K562 (cell line): ENCODE data around the gene PACS2. TPM values are rescaled to one million over a fixed set of nuclear protein-coding genes. Genes with fewer than 3 reads are reported as not detected.
A peak's percentile ranks its signal among the peaks of the same experiment; 100 is the strongest.

Experiments used
- ATAC-seq: fragments of 200-7000 bp; cut with Tn5 transposase; 3 replicates; pipeline ENCODE4 v1.9.1; 2020; ENCODE audit warnings: moderate library complexity
- BruUV-seq: library from RNA; stranded (reverse); fragments of 400-500 nt; replicated peaks from 2 replicates; lab custom pipeline; 2021; lab: Mats Ljungman, UMichigan
- CTCF ChIA-PET: fragments of 300-600 bp; formaldehyde crosslinking; extraction: SDS; loops from one replicate; lab custom pipeline; 2021; ENCODE audit warnings: low intra/inter-chr PET ratio; lab: Yijun Ruan, JAX
- POLR2A ChIA-PET: fragments of 300-600, 350-650 bp; sonication (Branson Sonifier 250); formaldehyde crosslinking; extraction: SDS; loops from one replicate; lab custom pipeline; 2021; ENCODE audit warnings: antibody characterized with exemption, inconsistent platforms; lab: Yijun Ruan, JAX
- DNase-seq, 4 experiments: peaks; one replicate each; pipeline versions ENCODE4 v3.0.0 to v3.0.0-alpha.2; 2011 to 2018; ENCODE audit warnings: low spot score in 3 of 4, mixed read lengths in 3 of 4; ENCODE audit errors: extremely low read depth in 1 of 4
- FAIRE-seq: peaks from 2 replicates; lab custom pipeline; 2011; peaks lifted over from hg19 to GRCh38; lab: Jason Lieb, UNC
- H2AFZ ChIP-seq: 2 replicates; pipeline ENCODE4 v1.6.0; 2011; ENCODE audit warnings: low read depth, low read length, control low read depth, inconsistent platforms
- H3K27ac ChIP-seq: fragments of 200-600 bp; 3 replicates; pipeline ENCODE4 v1.8.0; 2011; ENCODE audit warnings: low read depth, mild to moderate bottlenecking, control low read depth, inconsistent platforms, low read length, moderate library complexity, mixed read lengths; ENCODE audit errors: extremely low read depth
- H3K27me3 ChIP-seq, 2 experiments: fragments of 300-600 bp in 1 of 2; 2 replicates in 1 of 2; 3 replicates in 1 of 2; pipeline versions ENCODE4 v1.6.0 to v1.8.0; 2011; ENCODE audit warnings: inconsistent platforms in 2 of 2, low read length in 2 of 2, mild to moderate bottlenecking in 1 of 2, mixed read lengths in 1 of 2, moderate library complexity in 1 of 2; ENCODE audit not compliant: control insufficient read depth in 2 of 2, insufficient read depth in 2 of 2
- H3K36me3 ChIP-seq: fragments of 300-600 bp; 3 replicates; pipeline ENCODE4 v1.8.0; 2011; ENCODE audit warnings: mild to moderate bottlenecking, low read length, inconsistent platforms; ENCODE audit not compliant: control insufficient read depth, insufficient read depth
- H3K4me1 ChIP-seq, 2 experiments: fragments of 200-600 bp in 1 of 2; replicated peaks in 1 of 2; 2 replicates in 1 of 2; 3 replicates in 1 of 2; pipeline versions ENCODE4 v1.5.1 to v1.8.0; 2011; ENCODE audit warnings: inconsistent platforms in 2 of 2, low read length in 2 of 2, mild to moderate bottlenecking in 1 of 2, mixed read lengths in 1 of 2, moderate library complexity in 1 of 2; ENCODE audit not compliant: control insufficient read depth in 2 of 2, insufficient read depth in 2 of 2
- H3K4me2 ChIP-seq: 2 replicates; pipeline ENCODE4 v1.6.1; 2011; ENCODE audit warnings: low read length, control low read depth, inconsistent platforms, mixed read lengths; ENCODE audit not compliant: insufficient read depth
- H3K4me3 ChIP-seq: fragments of 200-600 bp; sonication (generic), shearing (Covaris generic); 2 replicates; pipeline ENCODE4 v1.5.1; 2016; ENCODE audit warnings: control low read depth, inconsistent platforms
- H3K79me2 ChIP-seq: fragments of 200-600 bp; 3 replicates; pipeline ENCODE4 v1.8.0; 2011; ENCODE audit warnings: low read length, inconsistent platforms; ENCODE audit not compliant: control insufficient read depth, insufficient read depth
- H3K9ac ChIP-seq, 2 experiments: 2 replicates each; pipeline versions ENCODE4 v1.6.0 to v1.6.1; 2011; ENCODE audit warnings: low read depth in 2 of 2, low read length in 2 of 2, control low read depth in 1 of 2, inconsistent platforms in 1 of 2, mild to moderate bottlenecking in 1 of 2, mixed read lengths in 1 of 2; ENCODE audit not compliant: insufficient read depth in 1 of 2
- H3K9me1 ChIP-seq: one replicate; pipeline ENCODE4 v1.6.0; 2011; ENCODE audit warnings: inconsistent platforms, mild to moderate bottlenecking, low read length, moderate library complexity; ENCODE audit not compliant: control insufficient read depth, insufficient read depth
- H3K9me3 ChIP-seq: replicated peaks from 2 replicates; pipeline ENCODE4 v1.5.1; 2011; ENCODE audit warnings: low read depth, low read length, inconsistent platforms; ENCODE audit not compliant: control insufficient read depth, insufficient read depth
- H4K20me1 ChIP-seq: replicated peaks from 2 replicates; pipeline ENCODE4 v1.6.1; 2011; ENCODE audit warnings: low read length, inconsistent platforms, mixed read lengths; ENCODE audit not compliant: control insufficient read depth, insufficient read depth
- NR2C1 ChIP-seq, 2 experiments: fragments of 450-650 bp; IDR thresholded peaks; 2 replicates each; pipeline ENCODE4 v1.6.1; 2017; ENCODE audit warnings: mild to moderate bottlenecking in 2 of 2, antibody characterized with exemption in 1 of 2, inconsistent platforms in 1 of 2, missing compliant biosample characterization in 1 of 2, missing genetic modification characterization in 1 of 2
- RBFOX2 ChIP-seq: fragments of 200-400 bp; formaldehyde crosslinking; IDR thresholded peaks from 2 replicates; pipeline ENCODE4 v1.6.1; 2017; ENCODE audit warnings: low read depth, mild to moderate bottlenecking, low read length, moderate library complexity
- RBM15 ChIP-seq: fragments of 200-400 bp; formaldehyde crosslinking; IDR thresholded peaks from 2 replicates; pipeline ENCODE4 v1.6.1; 2018; ENCODE audit warnings: mild to moderate bottlenecking, low read length, moderate library complexity; ENCODE audit not compliant: insufficient read depth
- RFX5 ChIP-seq: IDR thresholded peaks from 2 replicates; pipeline ENCODE4 v1.6.1; 2011; ENCODE audit warnings: low read depth, mild to moderate bottlenecking, improper control_type of control experiment, low read length
- ZNF133 ChIP-seq: fragments of 250-450 bp; sonication (Bioruptor Pico); IDR thresholded peaks from 2 replicates; pipeline ENCODE4 v1.4.0; 2020; ENCODE audit warnings: mild to moderate bottlenecking
- ZNF239 ChIP-seq: fragments of 250-450 bp; sonication (Bioruptor Pico); IDR thresholded peaks from 2 replicates; pipeline ENCODE4 v1.4.0; 2020; ENCODE audit warnings: mild to moderate bottlenecking
- ZNF75A ChIP-seq: fragments of 450-650 bp; formaldehyde crosslinking; IDR thresholded peaks from 2 replicates; pipeline ENCODE4 v1.4.0; 2020; ENCODE audit warnings: mild to moderate bottlenecking
- WGBS: fragments of 100-300 bp; shearing (Covaris generic); methylation state at CpG from one replicate; pipeline ENCODE4 v1.1.6; 2016; ENCODE audit warnings: low coverage, mixed read lengths; ENCODE audit not compliant: insufficient coverage; ENCODE audit errors: missing lambda C conversion rate; 5-methylcytosine and 5-hydroxymethylcytosine counted together
- in situ Hi-C: fragments of 300-500 bp; cut with MboI; formaldehyde crosslinking; loops from 4 replicates; pipeline ENCODE4 v1.15.0; 2018; ENCODE audit warnings: inconsistent platforms, mixed read lengths
- intact Hi-C: fragments of 100-400 bp; cut with micrococcal nuclease; formaldehyde crosslinking; loops from 2 replicates; pipeline ENCODE4 v1.14.2; 2022
- polyA plus RNA-seq, 8 experiments: library from polyadenylated mRNA; depleted of rRNA in 4 of 8; stranded (reverse) in 5 of 8; unstranded in 3 of 8; fragments of >200 nt; fragmentation: Nextera tagmentation in 2 of 8; fragmentation: Illumina TruSeq in 1 of 8; extraction: Ambion mirVana in 2 of 8; extraction: Trizol in 1 of 8; gene quantifications; 2 replicates each; pipeline versions ENCODE4 v1.2.1 to v1.2.3, GENCODE V29; 2011 to 2014; ENCODE audit warnings: inconsistent platforms in 1 of 8, missing spikeins in 1 of 8
- total RNA-seq, 7 experiments: library from RNA; depleted of rRNA in 6 of 7; stranded (reverse); fragments of >200 nt in 6 of 7; fragmentation: Illumina TruSeq in 2 of 7; extraction: Trizol in 2 of 7; gene quantifications; 2 replicates each; pipeline versions ENCODE4 v1.2.1 to v1.2.3, GENCODE V29; 2011 to 2021; ENCODE audit warnings: low replicate concordance in 1 of 7
- TF ChIP-seq, protein P1 (sequence below): sonication (generic); formaldehyde crosslinking; IDR thresholded peaks from 2 replicates; pipeline ENCODE4 v1.8.1; 2023; ENCODE audit warnings: mild to moderate bottlenecking, missing genetic modification reagents
- TF ChIP-seq, protein P2 (sequence below), 2 experiments: fragments of 450-650 bp in 1 of 2; sonication (generic) in 1 of 2; formaldehyde crosslinking in 1 of 2; IDR thresholded peaks; 2 replicates each; pipeline versions ENCODE4 v1.7.1 to v1.9.0; 2016 to 2022; ENCODE audit warnings: inconsistent platforms in 1 of 2, mild to moderate bottlenecking in 1 of 2, missing genetic modification reagents in 1 of 2

Gene PACS2
- total and polyA plus RNA-seq, 9 of the 15 experiments (the other 6 are each of a cell fraction or from before 2014, with no cell fraction given) = 0.11 to 20.8 (median 9.9) TPM

DNA sequence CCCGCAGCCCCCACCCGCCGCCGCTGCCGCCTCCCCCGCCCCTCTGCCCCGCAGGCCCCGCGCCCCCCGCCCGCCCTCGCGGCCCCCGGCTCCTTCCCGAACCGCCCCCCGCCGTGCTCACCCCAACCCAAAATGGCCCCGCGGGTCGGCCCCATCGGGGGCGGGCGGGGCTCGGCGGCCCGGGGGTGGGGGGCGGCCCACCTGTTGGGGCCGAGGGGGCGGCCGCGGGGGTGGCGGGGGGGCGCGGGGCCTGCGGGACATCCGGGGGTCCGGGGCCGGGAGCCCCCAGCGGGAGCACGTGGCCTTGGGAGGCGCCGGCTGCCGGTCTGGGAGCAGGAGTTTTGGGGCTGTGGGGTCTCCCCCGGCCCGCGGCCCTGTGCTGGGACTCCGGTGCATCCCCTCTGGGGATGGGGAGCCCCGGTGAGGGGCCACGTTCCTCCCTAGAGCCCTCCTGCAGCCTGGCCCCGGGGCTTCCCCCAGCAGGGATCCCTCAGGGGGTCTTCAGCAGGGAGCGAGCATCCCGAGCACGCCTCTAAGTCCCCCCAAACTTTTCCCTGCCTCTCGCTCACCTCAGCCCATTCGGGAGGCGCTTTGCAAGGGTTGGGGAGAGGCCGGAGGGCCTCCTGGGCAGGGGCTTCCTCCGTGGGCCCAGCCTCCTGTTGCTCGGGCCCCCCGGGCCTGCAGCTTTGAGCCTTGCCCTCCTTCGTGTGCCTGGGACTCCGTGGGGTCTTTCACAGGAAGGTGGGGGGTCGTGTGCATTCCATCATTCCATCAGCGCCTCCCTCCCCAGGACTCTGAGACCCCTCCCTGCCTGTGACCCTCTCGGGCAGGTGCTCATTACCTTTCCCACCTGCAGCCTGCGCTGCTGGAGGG, 105.8 kb downstream of the PACS2 start:
- peak in 3 of 4 experiments; percentile 27 to 81 (median 33) for DNase-seq
- Histone ChIP-seq H2AFZ (no peak overlapping the region), H3K4me1 (peaks cover 11 to 57% of the 10 kb centered on the region in 2 experiments; a peak in 4 of 5 replicates), H3K36me3 (peaks cover 31% of the 10 kb centered on the region; the same call in 2 of the 3 replicates), H3K79me2 (peaks cover 55% of the 10 kb centered on the region), H3K27ac (peak overlapping the region; percentile 75; the same call in 2 of the 3 replicates), H3K4me2 (peak overlapping the region; percentile 72), H3K9me3 (no peaks in the 10 kb centered on the region), H3K27me3 (no peaks in the 10 kb centered on the region), H3K9ac (peak overlapping the region; percentile 81 to 98), H3K4me3 (peak overlapping the region; percentile 71), H3K9me1 (peaks cover 6% of the 10 kb centered on the region), H4K20me1 (no peaks in the 10 kb centered on the region)
- ChIA-PET POLR2A (interaction anchor here (0.6 to 1.2 kb wide), 2 partner anchors 11 to 79 kb away, joined by 3 read pairs; no protein-coding TSS in a partner anchor), CTCF (no interaction called here)
- no peak for FAIRE-seq
- no TSS peak for BruUV-seq
- in situ Hi-C loops = no loop called here
- 0% methylated on average over 16 of the region's 67 CpGs for WGBS
- intact Hi-C loops = no loop called here
- no peak; the same call in 2 of the 3 replicates for ATAC-seq
- no peak for TF ChIP-seq RBM15
- no peak for TF ChIP-seq ZNF133 (CRISPR knock-in tag)
- peak; percentile 53 for TF ChIP-seq RBFOX2
- no peak for TF ChIP-seq ZNF239 (CRISPR knock-in tag)
- TF ChIP-seq, protein P1, sequence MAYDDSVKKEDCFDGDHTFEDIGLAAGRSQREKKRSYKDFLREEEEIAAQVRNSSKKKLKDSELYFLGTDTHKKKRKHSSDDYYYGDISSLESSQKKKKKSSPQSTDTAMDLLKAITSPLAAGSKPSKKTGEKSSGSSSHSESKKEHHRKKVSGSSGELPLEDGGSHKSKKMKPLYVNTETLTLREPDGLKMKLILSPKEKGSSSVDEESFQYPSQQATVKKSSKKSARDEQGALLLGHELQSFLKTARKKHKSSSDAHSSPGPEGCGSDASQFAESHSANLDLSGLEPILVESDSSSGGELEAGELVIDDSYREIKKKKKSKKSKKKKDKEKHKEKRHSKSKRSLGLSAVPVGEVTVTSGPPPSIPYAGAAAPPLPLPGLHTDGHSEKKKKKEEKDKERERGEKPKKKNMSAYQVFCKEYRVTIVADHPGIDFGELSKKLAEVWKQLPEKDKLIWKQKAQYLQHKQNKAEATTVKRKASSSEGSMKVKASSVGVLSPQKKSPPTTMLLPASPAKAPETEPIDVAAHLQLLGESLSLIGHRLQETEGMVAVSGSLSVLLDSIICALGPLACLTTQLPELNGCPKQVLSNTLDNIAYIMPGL (CRISPR knock-in tag) = no peak
- no peak for TF ChIP-seq NR2C1 (IDR thresholded peaks at IDR 0.05)
- TF ChIP-seq NR2C1 (tag; IDR thresholded peaks at IDR 0.05) = no peak
- TF ChIP-seq, protein P2, sequence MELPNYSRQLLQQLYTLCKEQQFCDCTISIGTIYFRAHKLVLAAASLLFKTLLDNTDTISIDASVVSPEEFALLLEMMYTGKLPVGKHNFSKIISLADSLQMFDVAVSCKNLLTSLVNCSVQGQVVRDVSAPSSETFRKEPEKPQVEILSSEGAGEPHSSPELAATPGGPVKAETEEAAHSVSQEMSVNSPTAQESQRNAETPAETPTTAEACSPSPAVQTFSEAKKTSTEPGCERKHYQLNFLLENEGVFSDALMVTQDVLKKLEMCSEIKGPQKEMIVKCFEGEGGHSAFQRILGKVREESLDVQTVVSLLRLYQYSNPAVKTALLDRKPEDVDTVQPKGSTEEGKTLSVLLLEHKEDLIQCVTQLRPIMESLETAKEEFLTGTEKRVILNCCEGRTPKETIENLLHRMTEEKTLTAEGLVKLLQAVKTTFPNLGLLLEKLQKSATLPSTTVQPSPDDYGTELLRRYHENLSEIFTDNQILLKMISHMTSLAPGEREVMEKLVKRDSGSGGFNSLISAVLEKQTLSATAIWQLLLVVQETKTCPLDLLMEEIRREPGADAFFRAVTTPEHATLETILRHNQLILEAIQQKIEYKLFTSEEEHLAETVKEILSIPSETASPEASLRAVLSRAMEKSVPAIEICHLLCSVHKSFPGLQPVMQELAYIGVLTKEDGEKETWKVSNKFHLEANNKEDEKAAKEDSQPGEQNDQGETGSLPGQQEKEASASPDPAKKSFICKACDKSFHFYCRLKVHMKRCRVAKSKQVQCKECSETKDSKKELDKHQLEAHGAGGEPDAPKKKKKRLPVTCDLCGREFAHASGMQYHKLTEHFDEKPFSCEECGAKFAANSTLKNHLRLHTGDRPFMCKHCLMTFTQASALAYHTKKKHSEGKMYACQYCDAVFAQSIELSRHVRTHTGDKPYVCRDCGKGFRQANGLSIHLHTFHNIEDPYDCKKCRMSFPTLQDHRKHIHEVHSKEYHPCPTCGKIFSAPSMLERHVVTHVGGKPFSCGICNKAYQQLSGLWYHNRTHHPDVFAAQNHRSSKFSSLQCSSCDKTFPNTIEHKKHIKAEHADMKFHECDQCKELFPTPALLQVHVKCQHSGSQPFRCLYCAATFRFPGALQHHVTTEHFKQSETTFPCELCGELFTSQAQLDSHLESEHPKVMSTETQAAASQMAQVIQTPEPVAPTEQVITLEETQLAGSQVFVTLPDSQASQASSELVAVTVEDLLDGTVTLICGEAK (IDR thresholded peaks at IDR 0.05) = no peak
- TF ChIP-seq, protein P2 (CRISPR knock-in tag; IDR thresholded peaks at IDR 0.05) = no peak
- TF ChIP-seq RFX5 = no peak
- TF ChIP-seq ZNF75A (CRISPR knock-in tag) = no peak
